ENCODE data around the gene IL1RAPL1.

- TF ChIP-seq CTCF (conservative IDR thresholded peaks at IDR 0.05; ENCODE audit: low read length) (no peak), EZH2phosphoT487 (IDR thresholded peaks at IDR 0.05; ENCODE audit: borderline replicate concordance) (no peak)
These were observed 868.5 kb downstream of the IL1RAPL1 start for GRCh38 chrX:29455702-29456101.
